Nephron progenitor cell (in vitro differentiated cells): Measurements from ENCODE around the gene CD79A.

ENCODE experiments used
- DNase-seq: peaks from one replicate; pipeline ENCODE4 v3.0.0; 2021
- H3K27ac Mint-ChIP-seq: 2 replicates; pipeline ENCODE4 v1.8.0; 2021; ENCODE audit warnings: mild to moderate bottlenecking, moderate library complexity, mixed read lengths
- H3K27me3 Mint-ChIP-seq: 2 replicates; pipeline ENCODE4 v1.8.0; 2021; ENCODE audit warnings: mild to moderate bottlenecking, low read depth, mixed read lengths; ENCODE audit not compliant: poor library complexity
- H3K36me3 Mint-ChIP-seq: 2 replicates; pipeline ENCODE4 v1.8.0; 2021; ENCODE audit warnings: low read depth, mixed read lengths
- H3K4me1 Mint-ChIP-seq: 2 replicates; pipeline ENCODE4 v1.8.0; 2021; ENCODE audit warnings: mixed read lengths
- H3K4me3 Mint-ChIP-seq: 2 replicates; pipeline ENCODE4 v1.8.0; 2021; ENCODE audit warnings: mild to moderate bottlenecking, moderate library complexity, mixed read lengths
- H3K9me3 Mint-ChIP-seq: 2 replicates; pipeline ENCODE4 v1.8.0; 2021; ENCODE audit warnings: mild to moderate bottlenecking, moderate library complexity, mixed read lengths
- CTCF ChIP-seq: fragments of 200-600 bp; sonication (generic); IDR thresholded peaks from 2 replicates; pipeline ENCODE4 v1.5.0; 2021; ENCODE audit warnings: antibody characterized with exemption

The CD79A gene

DNA sequence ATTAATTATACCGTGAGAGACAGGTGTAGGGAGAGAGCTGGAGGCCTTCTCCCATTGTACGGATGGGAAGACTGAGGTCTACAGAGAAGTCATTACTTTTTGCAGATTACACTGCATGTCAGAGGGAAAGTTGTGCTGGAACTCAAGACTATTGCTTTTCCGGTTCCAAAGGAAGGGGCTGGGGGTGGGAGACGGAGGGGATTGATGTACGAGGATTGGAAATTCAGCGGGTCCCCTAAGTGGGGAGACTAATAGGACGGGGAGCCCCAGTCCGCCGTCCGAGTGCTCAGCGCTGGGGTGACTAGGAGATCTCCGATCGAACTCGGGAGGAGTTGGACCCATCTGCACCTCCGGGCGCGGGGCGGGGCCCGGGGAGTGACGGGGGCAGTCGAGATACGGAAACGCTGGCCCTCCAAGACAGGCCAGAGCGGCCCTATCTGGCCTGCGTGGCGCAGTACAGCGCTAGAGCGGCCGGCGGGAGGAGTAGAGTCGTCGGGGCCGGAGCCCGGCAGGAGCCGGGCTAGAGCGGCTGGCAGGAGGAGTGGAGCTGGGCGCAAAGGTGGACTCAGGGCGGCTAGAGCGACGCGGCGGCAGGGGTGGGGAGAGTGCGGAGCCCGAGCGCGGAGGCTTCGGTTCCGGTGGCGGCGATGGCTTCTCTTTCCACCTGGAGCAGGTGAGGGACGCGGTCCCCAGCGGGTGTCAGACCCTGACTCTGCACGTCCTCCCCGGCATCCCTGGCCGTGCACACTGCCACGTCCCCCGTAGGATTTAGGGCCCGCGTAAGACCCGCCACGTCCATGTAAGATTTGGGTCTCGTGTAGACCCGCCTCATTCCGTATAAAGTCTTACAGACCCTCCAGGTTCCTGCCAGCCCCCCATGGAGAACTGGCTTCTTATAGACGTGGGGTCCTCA, 7.0 kb downstream of the CD79A start:
- Mint-ChIP-seq H3K4me1 (peaks cover 51% of the 10 kb centered on the region), H3K4me3 (peak overlapping the region; percentile 94), H3K36me3 (no peaks in the 10 kb centered on the region), H3K9me3 (no peaks in the 10 kb centered on the region), H3K27ac (no peak overlapping the region), H3K27me3 (peaks cover 45% of the 10 kb centered on the region)
- peak; percentile 91 for DNase-seq
- TF ChIP-seq CTCF, result no peak

DNA sequence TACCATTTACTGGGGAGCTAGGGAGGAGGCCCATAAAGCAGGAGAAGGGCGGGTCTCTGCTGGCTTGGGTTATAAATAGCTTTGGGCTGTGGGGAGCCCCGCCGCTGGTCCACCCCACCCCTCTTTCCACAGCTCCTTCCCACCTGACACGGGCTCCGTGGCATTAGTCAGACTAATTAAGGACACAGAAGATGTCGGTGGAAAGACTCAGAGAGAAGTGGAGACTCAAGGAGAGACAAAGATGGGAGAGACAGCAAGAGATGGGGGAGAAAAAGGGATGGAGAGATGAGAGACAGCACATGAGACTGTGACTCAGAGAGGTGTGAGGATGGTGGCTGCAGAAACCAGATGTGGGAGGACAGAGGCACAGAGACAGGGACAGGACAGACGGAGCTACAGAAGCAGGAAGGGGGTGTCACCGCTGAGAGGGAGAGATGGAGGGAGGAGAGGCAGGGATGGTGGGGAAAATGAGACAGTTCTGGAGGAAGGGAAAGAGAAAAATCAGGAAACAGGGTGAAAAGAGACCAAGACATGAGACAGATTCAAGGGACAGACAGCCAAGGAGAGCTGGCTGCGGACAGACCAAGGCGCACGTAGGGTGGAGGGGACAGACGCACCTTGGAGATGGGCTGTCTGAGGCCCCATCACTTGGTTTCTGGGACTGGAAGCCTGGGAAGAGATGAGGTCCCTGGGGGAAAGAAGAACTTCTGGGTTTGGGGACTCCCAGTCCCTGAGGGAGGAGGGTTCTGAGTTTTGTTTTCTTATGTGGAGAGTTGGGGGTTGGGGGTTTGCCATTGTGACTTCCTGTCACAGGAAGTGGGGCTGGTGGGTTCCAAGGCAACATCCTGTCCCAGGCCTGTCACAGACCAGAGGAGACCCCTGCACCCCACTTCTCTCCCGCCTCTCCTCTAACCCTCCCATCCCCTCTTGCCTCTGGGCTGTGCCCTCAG, 10.0 kb downstream of the CD79A start:
- DNase-seq, result no peak
- Mint-ChIP-seq H3K27me3 (peaks cover 20% of the 10 kb centered on the region), H3K9me3 (no peaks in the 10 kb centered on the region), H3K27ac (no peak overlapping the region), H3K36me3 (no peaks in the 10 kb centered on the region), H3K4me1 (peaks cover 46% of the 10 kb centered on the region), H3K4me3 (peak overlapping the region; percentile 2)
- TF ChIP-seq CTCF, result no peak

DNA sequence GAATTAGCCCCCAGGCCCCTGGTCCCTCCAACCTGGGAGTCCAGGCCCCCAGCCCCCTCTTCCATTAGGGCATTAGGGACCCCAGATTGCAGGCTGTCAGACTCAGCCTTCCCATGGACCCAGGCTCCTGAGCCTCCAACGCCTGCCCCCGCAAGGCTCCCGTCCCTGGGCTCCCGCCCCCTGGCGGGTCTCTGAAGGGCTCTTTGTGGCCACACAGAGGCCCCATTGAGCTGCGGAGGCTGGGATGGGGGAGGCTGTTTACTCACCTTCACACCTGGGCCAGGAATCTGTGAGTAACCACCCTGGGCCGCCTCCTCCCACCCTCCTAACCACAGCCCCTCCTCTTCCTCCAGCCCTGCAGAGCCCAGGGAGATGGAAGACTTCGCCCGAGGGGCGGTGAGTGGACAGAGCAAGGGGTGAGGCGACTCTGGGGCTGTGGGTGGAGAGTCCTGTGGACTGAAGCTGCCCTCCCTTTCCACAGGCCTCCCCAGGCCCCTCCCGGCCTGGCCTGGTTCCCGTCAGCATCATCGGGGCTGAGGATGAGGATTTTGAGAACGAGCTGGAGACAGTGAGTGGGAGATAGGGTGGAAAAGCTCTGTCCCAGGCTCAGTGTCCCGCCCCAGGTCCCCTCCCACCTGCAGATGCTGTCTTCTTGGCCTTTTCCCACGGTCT, 10.8 kb downstream of the CD79A start:
- H3K27me3 Mint-ChIP-seq, result peaks cover 12% of the 10 kb centered on the region
- H3K36me3 Mint-ChIP-seq, result no peaks in the 10 kb centered on the region
- H3K27ac Mint-ChIP-seq, result no peak overlapping the region
- no peak for TF ChIP-seq CTCF
- H3K4me1 Mint-ChIP-seq, result peaks cover 39% of the 10 kb centered on the region
- H3K4me3 Mint-ChIP-seq, result no peak overlapping the region
- DNase-seq, result peak; percentile 35
- no peaks in the 10 kb centered on the region for H3K9me3 Mint-ChIP-seq

GRCh38 chr19:41888926-41889325, 11.8 kb downstream of the CD79A start:
- Mint-ChIP-seq H3K27ac (no peak overlapping the region), H3K4me1 (peaks cover 36% of the 10 kb centered on the region), H3K4me3 (no peak overlapping the region), H3K36me3 (no peaks in the 10 kb centered on the region), H3K27me3 (peaks cover 5% of the 10 kb centered on the region), H3K9me3 (no peaks in the 10 kb centered on the region)
- no peak for DNase-seq
- no peak for TF ChIP-seq CTCF

DNA sequence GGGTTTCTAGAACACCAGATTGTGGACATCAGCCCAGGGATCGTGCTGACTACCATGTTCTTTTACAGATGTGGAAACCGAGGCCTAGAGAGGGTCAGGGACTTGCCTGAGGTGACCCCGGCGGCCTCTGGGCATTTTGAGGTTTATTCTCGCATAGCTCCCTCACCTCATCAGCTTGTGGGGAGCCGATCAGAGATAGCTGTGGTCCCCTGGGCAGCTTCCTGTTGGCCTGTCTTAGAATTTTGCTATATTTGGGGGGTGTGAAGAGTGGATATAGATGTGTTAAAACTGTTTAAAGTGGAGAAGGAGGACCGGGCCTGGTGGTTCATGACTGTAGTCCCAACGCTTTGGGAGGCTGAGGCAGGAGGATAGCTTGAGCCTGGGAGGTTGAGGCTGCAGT, 12.8 kb downstream of the CD79A start:
- DNase-seq, result no peak
- no peak overlapping the region for H3K4me3 Mint-ChIP-seq
- peaks cover 3% of the 10 kb centered on the region for H3K27me3 Mint-ChIP-seq
- no peaks in the 10 kb centered on the region for H3K36me3 Mint-ChIP-seq
- H3K27ac Mint-ChIP-seq, result no peak overlapping the region
- H3K9me3 Mint-ChIP-seq, result no peaks in the 10 kb centered on the region
- TF ChIP-seq CTCF, result no peak
- peaks cover 39% of the 10 kb centered on the region for H3K4me1 Mint-ChIP-seq
